Measurements from ENCODE around the gene C6orf15. TPM values are rescaled to one million over a fixed set of nuclear protein-coding genes. Genes with fewer than 3 reads are reported as not detected.

C6orf15 gene
- total RNA-seq, 2 donors from 2014 or later: not detected

DNA sequence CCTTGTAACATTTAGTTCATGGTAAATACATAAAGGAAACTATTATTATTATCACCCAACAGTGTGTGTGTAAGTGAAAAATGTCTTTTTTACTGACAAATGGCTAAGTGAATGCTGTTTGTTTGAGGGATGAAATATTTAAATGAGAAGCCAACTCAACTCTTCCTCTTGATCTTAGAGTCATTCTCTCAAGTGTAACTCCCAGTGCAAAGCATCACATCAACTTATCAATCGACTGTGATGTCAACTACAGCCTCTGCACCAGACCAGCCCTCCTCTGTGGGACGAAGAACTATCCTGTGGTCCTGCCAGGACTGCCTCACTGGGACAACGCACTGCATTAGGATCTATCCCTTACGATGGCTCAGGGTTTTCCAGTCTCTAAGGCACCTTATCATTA, 5.3 kb downstream of the C6orf15 start:
- Mint-ChIP-seq H3K9me3 (no peaks in the 10 kb centered on the region), H3K36me3 (no peaks in the 10 kb centered on the region), H3K27ac (no peak overlapping the region), H3K27me3 (peaks cover 11 to 17% of the 10 kb centered on the region in 2 donors), H3K4me3 (no peak overlapping the region), H3K4me1 (ENCODE audit: low read depth in 2 of 2) (peaks cover 0 to 2% of the 10 kb centered on the region in 2 donors)
- no peak for ATAC-seq
- no peak for DNase-seq (ENCODE audit: low spot score)

DNA sequence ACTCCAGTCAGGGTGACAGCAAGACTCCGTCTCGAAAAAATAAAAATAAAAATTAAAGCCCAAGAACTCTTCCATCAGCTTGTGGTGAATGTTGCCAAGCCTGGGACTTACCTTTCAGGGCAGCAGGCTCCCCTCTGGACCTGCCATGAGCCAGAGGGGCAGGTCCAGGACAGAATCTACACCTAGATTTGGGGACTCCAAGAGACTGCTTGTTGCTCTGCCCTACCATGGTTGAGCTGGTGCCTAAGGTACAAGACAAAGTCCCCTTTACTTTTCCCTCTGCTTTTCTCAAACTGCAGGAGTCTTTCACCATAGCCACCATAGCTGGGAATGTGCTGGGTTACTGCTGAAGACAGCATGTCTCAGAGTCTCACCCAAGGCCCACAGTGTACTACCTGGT, 9.2 kb downstream of the C6orf15 start:
- no peak for DNase-seq (ENCODE audit: low spot score)

DNA sequence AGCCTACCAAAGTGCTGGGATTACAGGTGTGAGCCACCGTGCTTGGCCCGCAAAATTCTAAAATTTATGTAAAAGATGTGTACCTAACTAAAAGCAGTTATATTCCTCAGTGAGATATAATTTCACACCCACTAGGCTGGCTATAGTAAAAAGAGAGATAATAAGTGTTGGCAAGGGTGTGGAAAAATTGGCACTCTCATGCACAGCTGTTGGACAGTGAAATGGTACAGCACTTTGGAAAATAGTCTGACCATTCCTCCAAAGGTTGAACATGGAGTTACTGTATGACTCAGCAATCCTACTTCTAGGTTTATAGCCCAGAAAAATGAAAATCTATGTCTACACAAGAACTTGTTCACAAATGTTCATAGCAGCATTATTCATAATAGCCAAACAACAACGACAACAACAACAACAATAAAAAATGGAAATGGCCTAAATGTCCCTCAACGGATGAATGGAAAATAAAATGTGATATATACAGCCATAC, 13.9 kb downstream of the C6orf15 start:
- no peak for DNase-seq (ENCODE audit: low spot score)
- no peaks in the 10 kb centered on the region for H3K36me3 Mint-ChIP-seq
- H3K4me1 Mint-ChIP-seq (ENCODE audit: low read depth in 2 of 2): peaks cover 14 to 15% of the 10 kb centered on the region in 2 donors
- H3K9me3 Mint-ChIP-seq: no peaks in the 10 kb centered on the region
- ATAC-seq: no peak
- no peak overlapping the region for H3K4me3 Mint-ChIP-seq
- no peak overlapping the region for H3K27ac Mint-ChIP-seq
- H3K27me3 Mint-ChIP-seq: peaks cover 0 to 8% of the 10 kb centered on the region in 2 donors

More for the DNA sequence above, 9.2 kb downstream of the C6orf15 start:
- no peak for ATAC-seq
- Mint-ChIP-seq H3K27me3 (peaks cover 3 to 8% of the 10 kb centered on the region in 2 donors), H3K4me3 (no peak overlapping the region), H3K4me1 (ENCODE audit: low read depth in 2 of 2) (no peaks in the 10 kb centered on the region), H3K9me3 (no peaks in the 10 kb centered on the region), H3K27ac (no peak overlapping the region), H3K36me3 (no peaks in the 10 kb centered on the region)

DNA sequence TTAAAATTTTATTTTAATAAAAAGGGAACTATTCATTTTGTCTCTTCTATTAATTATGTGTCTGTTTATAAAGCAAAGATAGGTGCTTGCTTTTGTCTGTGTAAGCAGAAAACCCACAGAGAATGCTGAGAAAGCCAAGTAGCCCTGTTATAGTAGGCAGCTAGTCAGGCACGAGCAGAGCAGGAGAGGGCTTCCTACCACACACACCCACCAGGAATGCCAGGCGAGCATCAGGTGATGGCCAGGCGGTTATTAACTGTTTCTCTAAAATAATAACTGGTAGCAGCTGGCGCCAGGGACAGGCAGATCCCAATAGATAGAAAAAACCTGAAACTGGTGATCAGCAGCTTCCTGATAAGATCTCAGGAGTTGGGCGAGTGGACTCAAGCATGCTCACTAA, 15.7 kb downstream of the C6orf15 start:
- H3K4me1 Mint-ChIP-seq (ENCODE audit: low read depth in 2 of 2): peaks cover 14 to 15% of the 10 kb centered on the region in 2 donors
- no peaks in the 10 kb centered on the region for H3K9me3 Mint-ChIP-seq
- H3K4me3 Mint-ChIP-seq: no peak overlapping the region

DNA sequence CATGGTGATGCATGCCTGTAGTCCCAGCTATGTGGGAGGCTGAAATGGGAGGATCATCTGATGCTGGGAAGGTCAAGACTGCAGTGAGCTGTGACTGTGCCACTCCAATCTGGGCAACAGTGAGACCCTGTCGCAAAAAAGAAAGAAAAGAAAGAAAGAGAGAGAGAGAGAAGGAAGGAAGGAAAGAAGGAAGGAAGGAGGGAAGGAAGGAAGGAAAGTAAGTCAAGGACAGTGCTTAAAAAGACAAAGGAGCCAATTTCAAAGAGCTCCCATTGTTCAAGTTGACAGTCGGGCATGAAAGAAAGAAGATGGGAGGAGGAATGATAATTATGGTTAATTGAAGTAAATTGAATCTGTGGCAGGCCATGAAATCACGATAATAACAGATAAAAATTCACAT, 16.2 kb downstream of the C6orf15 start:
- DNase-seq (ENCODE audit: low spot score): no peak
- no peaks in the 10 kb centered on the region for H3K9me3 Mint-ChIP-seq
- peaks cover 14 to 15% of the 10 kb centered on the region in 2 donors for H3K4me1 Mint-ChIP-seq (ENCODE audit: low read depth in 2 of 2)
- H3K27me3 Mint-ChIP-seq: peaks cover 0 to 8% of the 10 kb centered on the region in 2 donors
- H3K36me3 Mint-ChIP-seq: no peaks in the 10 kb centered on the region
- no peak overlapping the region for H3K4me3 Mint-ChIP-seq
- no peak overlapping the region for H3K27ac Mint-ChIP-seq
- ATAC-seq: no peak

More for the DNA sequence above, 15.7 kb downstream of the C6orf15 start:
- H3K36me3 Mint-ChIP-seq: no peaks in the 10 kb centered on the region
- peaks cover 0 to 8% of the 10 kb centered on the region in 2 donors for H3K27me3 Mint-ChIP-seq
- ATAC-seq (no peak), DNase-seq (ENCODE audit: low spot score) (no peak)
- no peak overlapping the region for H3K27ac Mint-ChIP-seq

DNA sequence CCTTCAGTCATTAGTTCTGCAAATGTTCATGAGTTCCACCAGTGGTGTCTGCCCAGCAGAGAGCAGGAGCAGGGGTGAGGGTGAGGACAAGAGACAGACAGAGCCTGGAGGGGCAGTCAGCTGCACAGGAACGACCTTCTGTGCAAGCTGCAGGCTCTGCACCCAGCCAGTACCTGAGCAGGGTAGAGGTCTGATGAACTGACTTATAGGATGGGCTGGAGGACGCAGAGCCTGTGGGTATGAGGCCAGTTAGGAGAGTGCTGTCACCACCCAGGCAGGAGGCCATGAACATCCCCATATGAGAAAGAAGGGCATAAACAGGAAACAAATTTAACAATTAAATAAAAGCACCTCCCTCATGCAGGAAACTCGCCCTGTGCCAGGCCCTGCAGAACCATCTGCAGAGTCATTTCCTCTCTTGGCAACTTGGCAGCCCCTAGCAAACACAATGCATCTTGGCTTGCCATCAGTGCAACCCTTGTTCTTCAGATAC, 17.9 kb downstream of the C6orf15 start:
- peak overlapping the region; percentile 42 for H3K4me3 Mint-ChIP-seq
- peak overlapping the region; percentile 25 to 82 for H3K27ac Mint-ChIP-seq
- peak in 1 of 2 donors; percentile 69 for ATAC-seq
- H3K27me3 Mint-ChIP-seq: no peaks in the 10 kb centered on the region
- DNase-seq (ENCODE audit: low spot score): no peak
- H3K9me3 Mint-ChIP-seq: no peaks in the 10 kb centered on the region
- H3K4me1 Mint-ChIP-seq (ENCODE audit: low read depth in 2 of 2): peaks cover 14 to 15% of the 10 kb centered on the region in 2 donors
- H3K36me3 Mint-ChIP-seq: no peaks in the 10 kb centered on the region

DNA sequence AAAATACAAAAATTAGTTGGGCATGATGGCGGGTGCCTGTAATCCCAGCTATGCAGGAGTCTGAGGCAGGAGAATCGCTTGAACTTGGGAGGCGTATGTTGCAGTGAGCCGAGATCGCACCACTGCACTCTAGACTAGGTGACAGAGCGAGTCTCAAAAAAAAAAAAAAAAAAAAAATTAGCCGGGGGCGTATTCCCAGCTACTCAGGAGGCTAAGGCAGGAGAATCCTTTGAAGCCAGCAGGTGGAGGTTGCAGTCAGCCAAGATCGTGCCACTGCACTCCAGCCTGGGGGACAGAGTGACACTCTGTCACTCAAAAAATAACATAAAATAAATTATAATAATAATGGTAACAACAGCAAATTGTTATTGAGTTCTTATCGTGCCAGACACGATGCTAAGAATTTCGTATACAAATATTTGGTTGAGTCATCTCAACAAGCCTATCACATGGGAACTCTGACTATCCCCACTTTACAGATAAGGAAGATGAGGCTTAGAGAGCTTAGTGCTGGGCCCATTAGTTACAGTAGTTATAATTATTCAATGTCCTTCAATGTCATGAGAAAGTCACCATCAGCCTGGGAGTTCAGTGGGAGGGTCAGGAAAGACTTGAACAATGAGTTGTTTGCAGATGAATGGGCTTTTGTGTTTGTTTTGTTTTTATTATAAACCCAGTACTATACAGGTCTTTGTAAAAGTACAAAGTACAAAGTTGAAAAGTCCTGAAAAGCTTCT, 19.4 kb downstream of the C6orf15 start:
- ATAC-seq (no peak), DNase-seq (ENCODE audit: low spot score) (no peak)
- Mint-ChIP-seq H3K27me3 (no peaks in the 10 kb centered on the region), H3K4me3 (no peak overlapping the region), H3K27ac (no peak overlapping the region), H3K36me3 (no peaks in the 10 kb centered on the region), H3K9me3 (no peaks in the 10 kb centered on the region), H3K4me1 (ENCODE audit: low read depth in 2 of 2) (peaks cover 14 to 15% of the 10 kb centered on the region in 2 donors)

DNA sequence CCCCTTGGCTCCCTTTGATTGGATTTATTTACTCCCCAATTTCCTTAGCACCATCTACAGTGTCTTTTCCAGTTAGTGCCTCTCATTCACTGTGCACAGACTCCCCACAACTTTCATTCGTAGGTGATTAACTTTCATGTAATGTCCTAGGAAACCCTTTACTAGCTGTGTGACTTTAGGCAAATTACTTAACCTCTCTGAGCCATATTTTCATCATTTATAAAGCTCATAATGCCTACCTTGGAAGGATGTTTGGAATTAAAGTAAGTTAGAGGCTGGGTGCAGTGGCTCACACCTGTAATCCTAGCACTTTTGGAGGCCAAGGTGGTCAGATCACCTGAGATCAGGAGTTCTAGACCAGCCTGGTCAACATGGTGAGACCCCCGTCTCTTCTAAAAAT, 20.1 kb downstream of the C6orf15 start:
- DNase-seq (ENCODE audit: low spot score): no peak
- Mint-ChIP-seq H3K4me3 (no peak overlapping the region), H3K9me3 (no peaks in the 10 kb centered on the region), H3K27me3 (peaks cover 0 to 4% of the 10 kb centered on the region in 2 donors), H3K36me3 (no peaks in the 10 kb centered on the region), H3K4me1 (ENCODE audit: low read depth in 2 of 2) (peaks cover 18 to 20% of the 10 kb centered on the region in 2 donors), H3K27ac (no peak overlapping the region)
- ATAC-seq: no peak

DNA sequence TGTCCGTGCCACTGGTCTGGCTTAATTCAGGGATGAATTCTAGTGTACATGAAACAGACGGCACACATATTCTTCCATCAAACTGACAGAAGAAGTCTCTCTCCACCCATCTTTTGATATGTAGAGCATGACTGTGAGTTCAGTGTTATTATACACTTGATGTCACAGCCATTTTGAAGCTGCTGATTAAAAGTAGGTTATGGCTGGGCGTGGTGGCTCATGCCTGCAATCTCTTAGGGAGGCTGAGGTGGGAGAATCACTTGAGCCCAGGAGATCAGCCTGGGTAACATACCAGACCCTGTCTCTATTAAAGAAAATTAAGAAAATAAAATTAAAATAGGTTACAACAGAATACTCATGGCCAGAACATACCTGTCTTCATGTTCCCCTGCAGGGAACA, 20.7 kb downstream of the C6orf15 start:
- H3K27me3 Mint-ChIP-seq: peaks cover 0 to 7% of the 10 kb centered on the region in 2 donors

DNA sequence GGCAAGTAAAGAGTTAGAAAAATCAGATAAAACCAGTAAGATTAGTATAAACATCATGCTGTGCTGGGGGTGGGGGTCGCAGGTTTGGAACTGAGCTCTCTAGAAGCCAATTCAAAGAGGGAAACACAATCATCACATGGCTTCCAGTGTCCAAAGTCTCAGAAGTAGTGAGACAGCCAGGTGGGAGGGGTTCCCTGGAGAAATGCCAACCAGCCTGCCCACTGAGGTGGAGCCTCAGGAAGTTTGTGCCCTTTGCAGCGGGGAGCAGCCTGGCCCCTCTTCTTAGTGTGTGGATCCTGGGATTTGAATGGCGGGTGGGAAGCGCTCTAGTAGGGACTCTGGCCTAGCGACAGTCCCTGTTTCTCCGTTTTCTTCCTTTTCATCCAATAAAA, 21.4 kb downstream of the C6orf15 start:
- ATAC-seq (no peak), DNase-seq (ENCODE audit: low spot score) (no peak)
- Mint-ChIP-seq H3K27me3 (peaks cover 0 to 7% of the 10 kb centered on the region in 2 donors), H3K36me3 (no peaks in the 10 kb centered on the region), H3K4me1 (ENCODE audit: low read depth in 2 of 2) (peaks cover 21% of the 10 kb centered on the region in 2 donors), H3K27ac (no peak overlapping the region), H3K4me3 (no peak overlapping the region), H3K9me3 (no peaks in the 10 kb centered on the region)

More for the DNA sequence above, 20.7 kb downstream of the C6orf15 start:
- Mint-ChIP-seq H3K36me3 (no peaks in the 10 kb centered on the region), H3K27ac (no peak overlapping the region), H3K4me3 (no peak overlapping the region), H3K9me3 (no peaks in the 10 kb centered on the region), H3K4me1 (ENCODE audit: low read depth in 2 of 2) (peaks cover 21% of the 10 kb centered on the region in 2 donors)
- no peak for DNase-seq (ENCODE audit: low spot score)
- ATAC-seq: no peak

DNA sequence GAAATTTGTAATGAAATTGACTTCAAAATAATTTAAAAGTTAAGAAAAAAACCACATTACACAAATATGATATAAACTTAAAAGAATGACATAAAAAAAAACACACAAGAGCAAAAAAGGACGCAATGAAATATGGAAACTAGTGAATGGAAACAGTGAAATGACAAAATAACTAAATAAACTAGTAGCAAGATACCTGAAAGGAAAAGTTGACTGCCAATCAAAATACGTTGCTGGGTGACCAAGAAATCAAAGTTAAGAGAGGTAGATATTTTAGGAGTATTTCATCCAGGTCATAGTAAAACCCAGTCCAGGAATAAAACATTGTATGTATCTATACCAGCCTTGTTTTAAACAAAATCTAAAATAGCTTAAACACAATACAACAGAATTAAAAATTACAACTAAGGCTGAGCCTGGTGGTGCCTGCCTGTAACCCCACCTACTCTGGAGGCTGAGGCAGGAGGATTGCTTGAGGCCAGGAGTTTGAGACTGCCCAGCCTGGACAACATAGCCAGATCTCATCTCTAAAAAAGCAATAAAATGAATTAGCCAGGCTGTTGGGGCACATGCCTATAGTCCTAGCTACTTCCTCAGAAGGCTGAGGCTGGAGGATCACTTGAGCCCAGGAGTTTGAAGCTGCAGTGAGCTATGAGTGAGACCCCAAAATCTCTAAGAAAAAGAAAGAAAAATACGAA, 22.0 kb downstream of the C6orf15 start:
- Mint-ChIP-seq H3K27me3 (peaks cover 0 to 10% of the 10 kb centered on the region in 2 donors), H3K4me1 (ENCODE audit: low read depth in 2 of 2) (peaks cover 21% of the 10 kb centered on the region in 2 donors), H3K9me3 (no peaks in the 10 kb centered on the region), H3K27ac (no peak overlapping the region), H3K36me3 (no peaks in the 10 kb centered on the region), H3K4me3 (no peak overlapping the region)
- DNase-seq (ENCODE audit: low spot score) (no peak), ATAC-seq (no peak)

DNA sequence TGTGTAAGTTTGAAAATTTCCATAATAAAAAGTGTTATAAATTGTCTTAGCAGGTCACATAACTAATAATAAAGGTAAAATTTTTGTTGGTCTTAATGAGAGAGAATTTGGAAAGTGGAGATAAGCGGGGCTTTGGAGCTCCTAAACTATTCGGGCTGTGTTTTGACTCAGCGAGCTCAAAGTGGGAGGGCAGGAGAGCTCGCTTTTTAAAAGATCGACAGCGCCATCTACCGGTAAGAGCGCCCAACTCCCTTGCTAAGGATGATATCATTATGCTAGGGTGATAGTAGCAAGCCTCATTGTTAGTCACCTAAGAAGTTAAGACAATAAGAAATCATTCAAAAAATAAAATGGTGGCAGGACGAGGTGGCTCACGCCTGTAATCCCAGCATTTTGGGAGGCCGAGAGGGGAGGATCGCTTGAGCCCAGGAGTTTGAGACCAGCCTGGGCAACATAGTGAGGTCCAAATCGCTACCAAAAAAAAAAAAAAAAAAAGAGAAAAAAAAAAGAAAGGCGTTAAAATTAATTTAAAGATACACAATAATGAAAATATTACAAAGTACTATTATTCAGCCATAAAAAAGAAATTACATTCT, 24.8 kb downstream of the C6orf15 start:
- no peak overlapping the region for H3K4me3 Mint-ChIP-seq
- ATAC-seq: peak; percentile 91 to 94
- no peaks in the 10 kb centered on the region for H3K9me3 Mint-ChIP-seq
- peaks cover 7% of the 10 kb centered on the region in 2 donors for H3K4me1 Mint-ChIP-seq (ENCODE audit: low read depth in 2 of 2)
- peak; percentile 83 for DNase-seq (ENCODE audit: low spot score)
- no peaks in the 10 kb centered on the region for H3K36me3 Mint-ChIP-seq
- H3K27ac Mint-ChIP-seq: no peak overlapping the region
- H3K27me3 Mint-ChIP-seq: peaks cover 0 to 20% of the 10 kb centered on the region in 2 donors

DNA sequence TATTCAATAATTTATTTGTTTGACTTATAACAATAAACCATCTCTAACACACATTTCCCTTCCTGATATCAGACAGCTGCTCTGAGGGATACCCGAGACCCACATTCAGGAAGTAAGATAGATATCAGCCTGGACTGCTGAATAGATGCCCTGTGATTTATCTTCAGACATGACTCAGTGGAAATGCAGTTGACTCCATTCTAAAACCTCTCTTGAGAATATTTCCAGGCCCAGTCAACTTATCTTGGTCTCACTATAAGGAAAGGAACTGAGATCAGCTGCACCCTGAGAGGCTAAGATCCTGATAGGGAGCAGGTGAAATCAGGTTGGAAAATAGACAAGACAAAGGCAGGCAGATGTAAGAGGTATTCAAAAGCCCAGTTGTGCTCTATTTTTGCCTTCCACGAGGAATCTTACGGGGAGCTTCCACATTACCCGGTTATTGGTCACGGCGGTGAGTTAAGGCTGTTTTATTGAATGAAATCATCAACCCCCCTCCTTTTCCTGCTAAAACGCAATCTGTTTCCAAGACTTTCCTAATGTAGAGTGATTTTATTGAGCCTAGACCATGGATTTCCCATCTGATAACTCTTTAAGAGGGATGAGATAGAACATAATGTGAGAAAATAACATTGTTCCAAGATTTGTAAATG, 25.5 kb downstream of the C6orf15 start:
- Mint-ChIP-seq H3K36me3 (no peaks in the 10 kb centered on the region), H3K4me3 (no peak overlapping the region), H3K27ac (no peak overlapping the region), H3K9me3 (no peaks in the 10 kb centered on the region), H3K4me1 (ENCODE audit: low read depth in 2 of 2) (peaks cover 7% of the 10 kb centered on the region in 2 donors), H3K27me3 (peaks cover 0 to 20% of the 10 kb centered on the region in 2 donors)
- ATAC-seq (no peak), DNase-seq (ENCODE audit: low spot score) (no peak)

Measured in natural killer cell treated with Interleukin-12 subunit alpha and Interleukin-12 subunit beta and Interleukin-15 and Interleukin-18, amount 100 ng/mL, for 72 hours (primary cell).